Activated CD4-positive, alpha-beta memory T cell treated with anti-CD3 and anti-CD28 coated beads, Interleukin-2, amount 10 ng/mL, durations not matched to agents 7 days and 5 days (primary cell): Measurements from ENCODE around the gene CRISPLD2. TPM values are rescaled to one million over a fixed set of nuclear protein-coding genes. Genes with fewer than 3 reads are reported as not detected.
"Not testable (repeated sequence)": the region's sequence is repeated elsewhere in the genome, so short reads cannot be mapped to it uniquely, and the experiment has no call there.

Experiments
- CTCF ChIA-PET: fragments of 350-600 bp; sonication (Branson Sonifier 250); formaldehyde crosslinking; loops from one replicate; lab custom pipeline; 2021; ENCODE audit warnings: antibody characterized with exemption, inconsistent platforms; lab: Charles Lee
- POLR2A ChIA-PET: fragments of 350-600 bp; sonication (Branson Sonifier 250); formaldehyde crosslinking; loops from one replicate; lab custom pipeline; 2021; ENCODE audit warnings: antibody characterized with exemption; lab: Charles Lee
- DNase-seq: peaks from one replicate; pipeline ENCODE4 v3.0.0-alpha.2; 2020
- H3K27ac Mint-ChIP-seq: one replicate; pipeline ENCODE4 v1.8.0; 2021; ENCODE audit warnings: mild to moderate bottlenecking, mixed read lengths
- H3K27me3 Mint-ChIP-seq: one replicate; pipeline ENCODE4 v1.8.0; 2021; ENCODE audit warnings: mixed read lengths
- H3K36me3 Mint-ChIP-seq: one replicate; pipeline ENCODE4 v1.8.0; 2021; ENCODE audit warnings: low read depth, mixed read lengths
- H3K4me1 Mint-ChIP-seq: one replicate; pipeline ENCODE4 v1.8.0; 2021; ENCODE audit warnings: mixed read lengths
- H3K4me3 Mint-ChIP-seq: one replicate; pipeline ENCODE4 v1.8.0; 2021; ENCODE audit warnings: mild to moderate bottlenecking, mixed read lengths
- H3K9me3 Mint-ChIP-seq: one replicate; pipeline ENCODE4 v1.8.0; 2021; ENCODE audit warnings: mixed read lengths
- total RNA-seq, 2 experiments: library from RNA; stranded (reverse); gene quantifications; one replicate each; pipeline ENCODE4 v1.2.3, GENCODE V29; 2021

The CRISPLD2 gene
- total RNA-seq, 2 experiments from 2014 or later: 0.18 to 0.23 TPM

GRCh38 chr16:84853534-84853933, 33.7 kb downstream of the CRISPLD2 start:
- Mint-ChIP-seq H3K4me1 (no peaks in the 10 kb centered on the region), H3K36me3 (no peaks in the 10 kb centered on the region), H3K4me3 (no peak overlapping the region), H3K27ac (no peak overlapping the region), H3K9me3 (no peaks in the 10 kb centered on the region), H3K27me3 (peaks cover 2% of the 10 kb centered on the region)
- DNase-seq: no peak
- CTCF ChIA-PET: no interaction called here
- POLR2A ChIA-PET: no interaction called here

GRCh38 chr16:84854759-84855158, 35.0 kb downstream of the CRISPLD2 start:
- no peaks in the 10 kb centered on the region for H3K36me3 Mint-ChIP-seq
- H3K27me3 Mint-ChIP-seq: peaks cover 2% of the 10 kb centered on the region
- peaks cover 4% of the 10 kb centered on the region for H3K9me3 Mint-ChIP-seq
- H3K4me1 Mint-ChIP-seq: no peaks in the 10 kb centered on the region
- CTCF ChIA-PET: no interaction called here
- no peak for DNase-seq
- H3K27ac Mint-ChIP-seq: no peak overlapping the region
- POLR2A ChIA-PET: no interaction called here
- H3K4me3 Mint-ChIP-seq: no peak overlapping the region

DNA sequence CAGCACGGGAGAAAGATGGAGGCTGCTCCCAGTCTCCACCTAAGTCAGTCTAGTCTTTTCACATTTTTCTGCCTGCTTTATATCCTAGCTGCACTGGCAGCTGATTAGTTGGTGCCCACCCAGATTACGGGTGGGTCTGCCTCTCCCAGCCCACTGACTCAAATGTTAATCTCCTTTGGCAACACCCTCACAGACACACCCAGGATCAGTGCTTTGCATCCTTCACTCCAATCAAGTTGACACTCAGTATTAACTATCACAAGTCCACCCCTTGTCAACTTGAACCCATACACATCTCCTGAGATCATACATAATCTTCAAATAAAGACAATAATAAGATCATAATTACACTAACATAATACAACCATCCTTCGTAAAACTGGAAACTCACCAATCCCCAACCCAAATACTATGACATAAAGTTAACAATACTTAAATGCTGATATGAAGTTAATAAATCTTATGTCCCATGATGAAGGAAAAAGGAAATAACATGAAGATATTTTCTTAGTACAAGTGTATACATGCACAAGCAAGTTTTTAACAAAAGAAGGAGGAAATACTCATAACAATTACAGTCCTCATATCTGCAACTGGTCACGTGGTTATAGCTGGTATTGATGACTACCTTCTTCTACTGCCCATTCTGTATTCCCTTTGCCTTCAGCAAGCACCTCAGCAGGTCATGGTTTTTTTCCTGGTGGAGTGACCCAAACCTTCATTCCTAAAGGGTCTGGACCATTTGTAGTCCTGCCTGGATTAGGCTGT, 35.8 kb downstream of the CRISPLD2 start:
- H3K4me3 Mint-ChIP-seq, POLR2A ChIA-PET, H3K27me3 Mint-ChIP-seq, H3K4me1 Mint-ChIP-seq, CTCF ChIA-PET, H3K9me3 Mint-ChIP-seq, H3K36me3 Mint-ChIP-seq, DNase-seq, H3K27ac Mint-ChIP-seq: not testable (repeated sequence)

GRCh38 chr16:84856203-84856581, 36.4 kb downstream of the CRISPLD2 start:
- H3K27me3 Mint-ChIP-seq, POLR2A ChIA-PET, H3K4me3 Mint-ChIP-seq, CTCF ChIA-PET, H3K27ac Mint-ChIP-seq, H3K9me3 Mint-ChIP-seq, H3K36me3 Mint-ChIP-seq, H3K4me1 Mint-ChIP-seq, DNase-seq: not testable (repeated sequence)

- H3K4me1 Mint-ChIP-seq, POLR2A ChIA-PET, H3K36me3 Mint-ChIP-seq, H3K27me3 Mint-ChIP-seq, H3K27ac Mint-ChIP-seq, DNase-seq, H3K9me3 Mint-ChIP-seq, CTCF ChIA-PET, H3K4me3 Mint-ChIP-seq: not testable (repeated sequence)
Measured at GRCh38 chr16:84856811-84857210, 37.0 kb downstream of the CRISPLD2 start.

- H3K27me3 Mint-ChIP-seq: peaks cover 2% of the 10 kb centered on the region
- CTCF ChIA-PET: no interaction called here
- POLR2A ChIA-PET: no interaction called here
- DNase-seq: no peak
- no peaks in the 10 kb centered on the region for H3K4me1 Mint-ChIP-seq
- H3K4me3 Mint-ChIP-seq: no peak overlapping the region
- peaks cover 9% of the 10 kb centered on the region for H3K9me3 Mint-ChIP-seq
- H3K27ac Mint-ChIP-seq: no peak overlapping the region
- H3K36me3 Mint-ChIP-seq: no peaks in the 10 kb centered on the region
Measured at GRCh38 chr16:84859681-84860080, 39.9 kb downstream of the CRISPLD2 start.

- Mint-ChIP-seq H3K4me1 (no peaks in the 10 kb centered on the region), H3K27ac (no peak overlapping the region), H3K36me3 (no peaks in the 10 kb centered on the region), H3K9me3 (peaks cover 9% of the 10 kb centered on the region), H3K27me3 (peaks cover 2% of the 10 kb centered on the region), H3K4me3 (no peak overlapping the region)
- DNase-seq: no peak
- ChIA-PET CTCF (no interaction called here), POLR2A (no interaction called here)
Measured at GRCh38 chr16:84860383-84860782, 40.6 kb downstream of the CRISPLD2 start.

GRCh38 chr16:84861671-84862070, 41.9 kb downstream of the CRISPLD2 start:
- Mint-ChIP-seq H3K27me3 (peaks cover under 1% of the 10 kb centered on the region), H3K36me3 (no peaks in the 10 kb centered on the region), H3K27ac (no peak overlapping the region), H3K9me3 (peaks cover 9% of the 10 kb centered on the region), H3K4me1 (no peaks in the 10 kb centered on the region), H3K4me3 (no peak overlapping the region)
- no peak for DNase-seq
- ChIA-PET POLR2A (no interaction called here), CTCF (interaction anchor here (1.1 kb wide), 1 partner anchor 109 kb away, joined by 3 read pairs; no protein-coding TSS in a partner anchor)

GRCh38 chr16:84862804-84863480, 43.2 kb downstream of the CRISPLD2 start:
- Mint-ChIP-seq H3K4me3 (no peak overlapping the region), H3K36me3 (no peaks in the 10 kb centered on the region), H3K9me3 (peaks cover 9% of the 10 kb centered on the region), H3K4me1 (no peaks in the 10 kb centered on the region), H3K27me3 (peaks cover 2% of the 10 kb centered on the region), H3K27ac (no peak overlapping the region)
- no peak for DNase-seq
- CTCF ChIA-PET: no interaction called here
- POLR2A ChIA-PET: no interaction called here

GRCh38 chr16:84863481-84863814, 43.7 kb downstream of the CRISPLD2 start:
- no peak for DNase-seq
- no peak overlapping the region for H3K27ac Mint-ChIP-seq
- peaks cover 9% of the 10 kb centered on the region for H3K9me3 Mint-ChIP-seq
- H3K4me1 Mint-ChIP-seq: no peaks in the 10 kb centered on the region
- POLR2A ChIA-PET: no interaction called here
- H3K4me3 Mint-ChIP-seq: no peak overlapping the region
- CTCF ChIA-PET: no interaction called here
- H3K27me3 Mint-ChIP-seq: peaks cover 2% of the 10 kb centered on the region
- no peaks in the 10 kb centered on the region for H3K36me3 Mint-ChIP-seq

DNA sequence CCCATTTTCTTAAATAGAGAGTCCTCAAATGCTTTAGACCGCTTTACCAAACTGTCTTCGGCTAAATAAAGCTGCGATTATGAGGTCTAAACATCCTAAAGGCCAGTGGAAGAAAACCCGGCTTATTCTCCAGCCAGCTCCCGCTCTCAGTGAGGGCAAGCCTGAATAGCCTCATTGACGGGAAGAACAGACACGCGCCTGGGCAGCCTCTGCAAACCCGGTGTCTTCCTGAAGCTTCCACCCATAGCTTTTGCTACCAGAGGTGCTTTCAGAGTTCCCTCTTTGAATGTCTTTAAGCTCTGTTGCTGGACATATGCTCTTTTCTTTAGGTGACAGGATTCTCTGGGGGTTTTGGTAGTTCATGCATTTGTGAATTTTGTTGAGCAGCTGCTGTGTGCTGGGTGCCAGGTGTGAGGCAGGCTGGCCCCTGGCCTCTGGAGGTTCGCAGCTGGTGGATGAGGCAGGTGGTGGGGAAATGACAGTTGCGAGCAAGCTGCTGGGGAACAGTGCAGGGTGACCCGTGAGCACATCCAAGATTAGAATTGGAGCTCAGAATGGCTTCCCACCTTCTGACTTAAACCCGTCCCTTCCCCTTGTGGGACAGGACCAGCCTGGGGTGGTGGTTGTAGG, 44.7 kb downstream of the CRISPLD2 start:
- no peak overlapping the region for H3K4me3 Mint-ChIP-seq
- H3K9me3 Mint-ChIP-seq: peaks cover 8% of the 10 kb centered on the region
- H3K36me3 Mint-ChIP-seq: no peaks in the 10 kb centered on the region
- no peak overlapping the region for H3K27ac Mint-ChIP-seq
- peaks cover 2% of the 10 kb centered on the region for H3K27me3 Mint-ChIP-seq
- POLR2A ChIA-PET: no interaction called here
- no peaks in the 10 kb centered on the region for H3K4me1 Mint-ChIP-seq
- DNase-seq: no peak
- CTCF ChIA-PET: interaction anchor here (0.5 to 1.8 kb wide), 4 partner anchors 17 to 308 kb away, joined by 3 to 7 read pairs (median 4); no protein-coding TSS in a partner anchor

- CTCF ChIA-PET: no interaction called here
- no peak for DNase-seq
- Mint-ChIP-seq H3K27me3 (peaks cover 2% of the 10 kb centered on the region), H3K4me1 (no peaks in the 10 kb centered on the region), H3K9me3 (no peaks in the 10 kb centered on the region), H3K36me3 (no peaks in the 10 kb centered on the region), H3K27ac (no peak overlapping the region), H3K4me3 (no peak overlapping the region)
- POLR2A ChIA-PET: no interaction called here
Measured at GRCh38 chr16:84867696-84868095, 47.9 kb downstream of the CRISPLD2 start.

GRCh38 chr16:84868328-84868727, 48.5 kb downstream of the CRISPLD2 start:
- ChIA-PET POLR2A (no interaction called here), CTCF (no interaction called here)
- no peak for DNase-seq
- Mint-ChIP-seq H3K4me1 (no peaks in the 10 kb centered on the region), H3K27me3 (peaks cover 2% of the 10 kb centered on the region), H3K36me3 (no peaks in the 10 kb centered on the region), H3K27ac (no peak overlapping the region), H3K9me3 (no peaks in the 10 kb centered on the region), H3K4me3 (no peak overlapping the region)
